Measurements from ENCODE around the gene RNF149. TPM values are rescaled to one million over a fixed set of nuclear protein-coding genes. Genes with fewer than 3 reads are reported as not detected.

The RNF149 gene, protein sequence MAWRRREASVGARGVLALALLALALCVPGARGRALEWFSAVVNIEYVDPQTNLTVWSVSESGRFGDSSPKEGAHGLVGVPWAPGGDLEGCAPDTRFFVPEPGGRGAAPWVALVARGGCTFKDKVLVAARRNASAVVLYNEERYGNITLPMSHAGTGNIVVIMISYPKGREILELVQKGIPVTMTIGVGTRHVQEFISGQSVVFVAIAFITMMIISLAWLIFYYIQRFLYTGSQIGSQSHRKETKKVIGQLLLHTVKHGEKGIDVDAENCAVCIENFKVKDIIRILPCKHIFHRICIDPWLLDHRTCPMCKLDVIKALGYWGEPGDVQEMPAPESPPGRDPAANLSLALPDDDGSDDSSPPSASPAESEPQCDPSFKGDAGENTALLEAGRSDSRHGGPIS
- total RNA-seq (ENCODE audit: low replicate concordance), result 24.6 and 31.4 TPM in 2 replicates

DNA sequence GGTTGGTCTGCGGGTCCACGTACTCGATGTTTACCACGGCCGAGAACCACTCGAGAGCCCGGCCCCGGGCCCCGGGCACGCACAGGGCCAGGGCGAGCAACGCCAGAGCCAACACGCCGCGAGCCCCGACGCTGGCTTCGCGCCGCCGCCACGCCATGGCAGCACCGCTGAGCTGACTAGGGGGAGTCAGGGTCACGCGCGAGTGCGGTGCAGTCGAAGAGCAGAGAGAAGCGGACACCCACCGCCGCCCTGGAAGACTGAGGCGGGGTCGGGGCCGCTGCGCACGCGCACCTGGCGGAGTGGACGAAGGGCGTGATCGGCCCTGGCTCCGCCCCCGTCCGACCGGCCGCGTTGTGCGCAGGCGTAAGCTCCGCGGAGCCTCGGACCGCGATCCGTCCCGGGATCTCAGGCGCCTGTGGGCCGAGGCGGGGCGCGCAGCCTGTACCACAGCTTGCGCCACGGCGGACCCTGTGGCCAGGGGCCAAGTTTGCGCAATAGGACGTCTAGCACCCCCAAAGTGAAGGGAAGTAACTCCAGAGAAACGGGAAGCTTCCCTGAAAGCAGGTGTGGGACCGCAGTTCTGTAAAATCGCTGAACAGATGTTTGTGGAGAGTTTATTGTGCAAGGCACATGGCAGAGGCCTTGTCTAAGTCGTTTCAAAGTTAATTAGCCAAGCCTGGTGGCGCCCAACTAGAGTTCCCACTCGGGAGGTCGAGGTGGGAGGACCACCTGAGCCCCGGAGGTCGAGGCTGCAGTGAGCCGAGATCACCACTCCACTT, at the start of gene RNF149:
Gene RNF149, minus strand, starts transcription at position 270 of the 779 bp plus-strand sequence. Its CDS starts 113 bp downstream, at position 157.

DNA sequence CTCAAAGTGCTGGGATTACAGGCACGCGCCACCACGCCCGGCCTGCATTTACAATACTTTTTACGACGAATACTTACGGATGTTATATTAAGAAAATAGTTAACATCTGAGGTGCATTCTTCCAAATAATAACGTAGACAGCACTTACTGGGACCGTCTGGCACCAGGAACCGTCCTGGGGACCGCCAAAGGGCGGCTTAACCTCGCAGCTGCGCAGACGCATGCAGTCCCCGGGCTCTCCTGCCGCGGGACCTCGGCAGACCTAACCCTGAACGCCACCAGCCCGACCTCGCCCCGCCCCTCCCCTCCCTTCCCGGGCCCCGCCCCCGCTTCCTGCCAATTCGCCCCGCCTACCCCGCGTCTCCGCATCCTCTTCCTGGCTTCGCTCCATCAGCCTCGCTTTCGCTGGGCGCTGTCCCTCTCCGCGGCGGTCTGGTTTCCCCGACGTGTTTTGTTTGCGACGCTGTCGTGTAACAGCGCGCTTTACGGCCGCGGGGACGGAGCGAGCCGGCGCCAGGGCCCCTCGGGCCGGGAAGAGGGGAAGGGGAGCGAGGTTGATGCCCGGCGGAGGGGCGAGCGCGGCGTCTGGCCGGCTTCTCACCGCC, 56.0 kb downstream of the RNF149 start, which contains the start of gene CNOT11:
Gene CNOT11, plus strand, starts transcription at position 479 of the 605 bp plus-strand sequence. Its CDS starts 79 bp downstream, at position 558.

Other genes with a start within 250 kb of the RNF149 start
- gene TBC1D8, start 157.3 kb downstream of the RNF149 start, total RNA-seq (ENCODE audit: low replicate concordance), result 11.7 and 49.1 TPM in 2 replicates
- 9.6 and 12.1 TPM in 2 replicates for gene CNOT11, start 55.8 kb downstream of the RNF149 start, total RNA-seq (ENCODE audit: low replicate concordance)
- under 0.01 TPM in 2 replicates for gene CREG2, start 78.8 kb upstream of the RNF149 start, total RNA-seq (ENCODE audit: low replicate concordance)
- 0.30 and 2.8 TPM in 2 replicates for gene RFX8, start 166.4 kb upstream of the RNF149 start, total RNA-seq (ENCODE audit: low replicate concordance)